ENCODE data around the gene MAF. TPM values are rescaled to one million over a fixed set of nuclear protein-coding genes. Genes with fewer than 3 reads are reported as not detected.

The MAF gene
- total RNA-seq, 2 experiments from 2014 or later = 36.0 to 36.2 TPM

DNA sequence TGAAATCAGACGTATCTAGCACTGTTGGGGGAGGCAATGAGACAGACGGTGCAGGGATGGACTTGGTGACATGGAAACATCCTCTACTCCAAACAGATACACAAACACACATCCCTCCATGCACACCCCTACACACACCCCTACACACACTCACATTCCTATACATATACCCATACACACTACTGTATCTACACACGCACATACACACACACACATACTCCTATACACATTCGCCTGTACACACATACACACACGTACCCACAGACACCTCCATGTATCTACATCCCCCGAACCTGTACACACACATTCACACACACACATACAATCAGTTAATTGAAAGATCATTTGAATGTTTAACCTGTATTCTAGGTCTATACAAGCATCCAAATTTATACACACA is 53.5 kb downstream of the MAF start:
- Mint-ChIP-seq H3K36me3 (ENCODE audit: low read depth) (no peaks in the 10 kb centered on the region), H3K4me1 (ENCODE audit: low read depth) (no peaks in the 10 kb centered on the region), H3K27me3 (peaks cover 12% of the 10 kb centered on the region), H3K4me3 (no peak overlapping the region), H3K27ac (no peak overlapping the region), H3K9me3 (no peaks in the 10 kb centered on the region)
- TF ChIP-seq, protein P1, sequence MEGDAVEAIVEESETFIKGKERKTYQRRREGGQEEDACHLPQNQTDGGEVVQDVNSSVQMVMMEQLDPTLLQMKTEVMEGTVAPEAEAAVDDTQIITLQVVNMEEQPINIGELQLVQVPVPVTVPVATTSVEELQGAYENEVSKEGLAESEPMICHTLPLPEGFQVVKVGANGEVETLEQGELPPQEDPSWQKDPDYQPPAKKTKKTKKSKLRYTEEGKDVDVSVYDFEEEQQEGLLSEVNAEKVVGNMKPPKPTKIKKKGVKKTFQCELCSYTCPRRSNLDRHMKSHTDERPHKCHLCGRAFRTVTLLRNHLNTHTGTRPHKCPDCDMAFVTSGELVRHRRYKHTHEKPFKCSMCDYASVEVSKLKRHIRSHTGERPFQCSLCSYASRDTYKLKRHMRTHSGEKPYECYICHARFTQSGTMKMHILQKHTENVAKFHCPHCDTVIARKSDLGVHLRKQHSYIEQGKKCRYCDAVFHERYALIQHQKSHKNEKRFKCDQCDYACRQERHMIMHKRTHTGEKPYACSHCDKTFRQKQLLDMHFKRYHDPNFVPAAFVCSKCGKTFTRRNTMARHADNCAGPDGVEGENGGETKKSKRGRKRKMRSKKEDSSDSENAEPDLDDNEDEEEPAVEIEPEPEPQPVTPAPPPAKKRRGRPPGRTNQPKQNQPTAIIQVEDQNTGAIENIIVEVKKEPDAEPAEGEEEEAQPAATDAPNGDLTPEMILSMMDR (IDR thresholded peaks at IDR 0.05) = no peak
- ATAC-seq (ENCODE audit: poor library complexity) (no peak), DNase-seq (no peak)
- intact Hi-C loops (cut with DNase I, micrococcal nuclease) = no loop called here
- no peaks in the 10 kb centered on the region for H3K36me3 ChIP-seq (ENCODE audit: insufficient read depth, low read length)
- POLR2A ChIA-PET = no interaction called here
- CTCF ChIA-PET = no interaction called here
- H3K4me1 ChIP-seq (ENCODE audit: insufficient read depth, low read length) = no peaks in the 10 kb centered on the region
- peaks cover 0 to 4% of the 10 kb centered on the region in 2 experiments for H3K27me3 ChIP-seq (ENCODE audit: control insufficient read depth in 1 of 2, insufficient read depth in 2 of 2, low read length in 2 of 2)
- no peak overlapping the region for H3K4me3 ChIP-seq (ENCODE audit: low read length)
- H3K9me3 ChIP-seq (ENCODE audit: control insufficient read depth in 1 of 2, insufficient read depth in 1 of 2, low read length in 2 of 2) = no peaks in the 10 kb centered on the region
- H3K27ac ChIP-seq (ENCODE audit: low read depth in 1 of 2, low read length in 2 of 2) = no peak overlapping the region

Measured in CD4-positive, alpha-beta T cell (primary cell).